Stimulated activated CD4-positive, alpha-beta T cell treated with anti-CD3 and anti-CD28 coated beads, Interleukin-12 subunit alpha, Interleukin-12 subunit beta, amount 100 ng/mL, for 24 hours (primary cell): ENCODE results near the gene PRKCE.

ENCODE experiments used
- DNase-seq, 2 experiments: peaks; one replicate each; pipeline ENCODE4 v3.0.0-alpha.2; 2020; ENCODE audit warnings: low read depth in 2 of 2

The PRKCE gene

GRCh38 chr2:45725731-45726130 lies 74.3 kb downstream of the PRKCE start:
- no peak for DNase-seq

GRCh38 chr2:45726188-45726587 lies 74.7 kb downstream of the PRKCE start:
- DNase-seq: no peak

GRCh38 chr2:45728458-45728942 lies 77.0 kb downstream of the PRKCE start:
- no peak for DNase-seq

- DNase-seq: no peak
Measured at GRCh38 chr2:45729753-45730512, 78.5 kb downstream of the PRKCE start.

- DNase-seq: no peak
Measured at GRCh38 chr2:45731141-45731540, 79.7 kb downstream of the PRKCE start.

GRCh38 chr2:45732436-45732835 lies 81.0 kb downstream of the PRKCE start:
- DNase-seq: no peak

GRCh38 chr2:45732946-45733345 lies 81.5 kb downstream of the PRKCE start:
- DNase-seq: no peak

GRCh38 chr2:45734336-45734735 lies 82.9 kb downstream of the PRKCE start:
- no peak for DNase-seq

- no peak for DNase-seq
Measured at GRCh38 chr2:45734952-45735351, 83.5 kb downstream of the PRKCE start.

- DNase-seq: no peak
Measured at GRCh38 chr2:45736757-45737704, 85.6 kb downstream of the PRKCE start.

- no peak for DNase-seq
Measured at GRCh38 chr2:45739796-45740485, 88.5 kb downstream of the PRKCE start.

- no peak for DNase-seq
Measured at GRCh38 chr2:45741161-45741850, 89.8 kb downstream of the PRKCE start.

GRCh38 chr2:45743531-45744396 lies 92.3 kb downstream of the PRKCE start:
- DNase-seq: no peak

- no peak for DNase-seq
Measured at GRCh38 chr2:45745231-45745630, 93.8 kb downstream of the PRKCE start.

GRCh38 chr2:45746888-45747287 lies 95.4 kb downstream of the PRKCE start:
- no peak for DNase-seq

GRCh38 chr2:45747363-45747762 lies 95.9 kb downstream of the PRKCE start:
- no peak for DNase-seq

- DNase-seq: no peak
Measured at GRCh38 chr2:45748239-45748638, 96.8 kb downstream of the PRKCE start.

GRCh38 chr2:45750001-45750400 lies 98.5 kb downstream of the PRKCE start:
- DNase-seq: no peak

GRCh38 chr2:45750484-45750883 lies 99.0 kb downstream of the PRKCE start:
- no peak for DNase-seq

GRCh38 chr2:45753381-45753780 lies 101.9 kb downstream of the PRKCE start:
- DNase-seq: no peak
